ENCODE measurements around the gene NOS1AP. TPM values are rescaled to one million over a fixed set of nuclear protein-coding genes. Genes with fewer than 3 reads are reported as not detected.

The NOS1AP gene
- total RNA-seq, 1 donor from 2014 or later, result 4.9 TPM

DNA sequence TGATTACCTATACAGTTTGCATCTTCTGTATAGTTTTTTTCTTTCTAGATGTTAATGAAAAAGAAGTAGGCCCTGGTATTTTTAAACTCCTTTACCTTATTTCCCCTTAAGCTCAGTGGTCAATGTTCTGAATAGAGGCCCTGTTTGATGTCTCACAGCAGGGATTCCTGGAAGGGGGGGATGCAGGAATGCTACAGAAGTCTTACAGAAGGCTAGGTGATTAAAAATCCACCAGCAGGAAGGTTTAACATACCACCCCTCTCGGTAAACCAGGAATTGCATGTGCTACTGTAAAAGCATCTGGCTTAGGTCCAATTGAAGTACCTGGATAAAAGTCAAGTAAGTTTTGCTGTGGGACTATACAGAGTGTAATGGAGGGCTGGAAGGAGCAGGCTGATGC, 78.3 kb downstream of the NOS1AP start:
- DNase-seq (no peak), ATAC-seq (no peak)
- H3K4me3 ChIP-seq, result no peak overlapping the region
- intact Hi-C loops (cut with DNase I), result no loop called here
- no peaks in the 10 kb centered on the region for H3K36me3 ChIP-seq
- no peaks in the 10 kb centered on the region for H3K4me1 ChIP-seq
- H3K27me3 ChIP-seq, result no peaks in the 10 kb centered on the region
- TF ChIP-seq, protein P1, sequence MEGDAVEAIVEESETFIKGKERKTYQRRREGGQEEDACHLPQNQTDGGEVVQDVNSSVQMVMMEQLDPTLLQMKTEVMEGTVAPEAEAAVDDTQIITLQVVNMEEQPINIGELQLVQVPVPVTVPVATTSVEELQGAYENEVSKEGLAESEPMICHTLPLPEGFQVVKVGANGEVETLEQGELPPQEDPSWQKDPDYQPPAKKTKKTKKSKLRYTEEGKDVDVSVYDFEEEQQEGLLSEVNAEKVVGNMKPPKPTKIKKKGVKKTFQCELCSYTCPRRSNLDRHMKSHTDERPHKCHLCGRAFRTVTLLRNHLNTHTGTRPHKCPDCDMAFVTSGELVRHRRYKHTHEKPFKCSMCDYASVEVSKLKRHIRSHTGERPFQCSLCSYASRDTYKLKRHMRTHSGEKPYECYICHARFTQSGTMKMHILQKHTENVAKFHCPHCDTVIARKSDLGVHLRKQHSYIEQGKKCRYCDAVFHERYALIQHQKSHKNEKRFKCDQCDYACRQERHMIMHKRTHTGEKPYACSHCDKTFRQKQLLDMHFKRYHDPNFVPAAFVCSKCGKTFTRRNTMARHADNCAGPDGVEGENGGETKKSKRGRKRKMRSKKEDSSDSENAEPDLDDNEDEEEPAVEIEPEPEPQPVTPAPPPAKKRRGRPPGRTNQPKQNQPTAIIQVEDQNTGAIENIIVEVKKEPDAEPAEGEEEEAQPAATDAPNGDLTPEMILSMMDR (IDR thresholded peaks at IDR 0.05), result no peak
- H3K9me3 ChIP-seq, result no peaks in the 10 kb centered on the region
- H3K27ac ChIP-seq, result no peak overlapping the region

- Histone ChIP-seq H3K36me3 (no peaks in the 10 kb centered on the region), H3K27me3 (no peaks in the 10 kb centered on the region), H3K27ac (no peak overlapping the region), H3K4me3 (no peak overlapping the region), H3K4me1 (no peaks in the 10 kb centered on the region), H3K9me3 (no peaks in the 10 kb centered on the region)
- intact Hi-C loops (cut with DNase I), result no loop called here
- ATAC-seq (no peak), DNase-seq (no peak)
- TF ChIP-seq, protein P1 (IDR thresholded peaks at IDR 0.05), result no peak
Observed at GRCh38 chr1:162150112-162150511, 80.6 kb downstream of the NOS1AP start.

DNA sequence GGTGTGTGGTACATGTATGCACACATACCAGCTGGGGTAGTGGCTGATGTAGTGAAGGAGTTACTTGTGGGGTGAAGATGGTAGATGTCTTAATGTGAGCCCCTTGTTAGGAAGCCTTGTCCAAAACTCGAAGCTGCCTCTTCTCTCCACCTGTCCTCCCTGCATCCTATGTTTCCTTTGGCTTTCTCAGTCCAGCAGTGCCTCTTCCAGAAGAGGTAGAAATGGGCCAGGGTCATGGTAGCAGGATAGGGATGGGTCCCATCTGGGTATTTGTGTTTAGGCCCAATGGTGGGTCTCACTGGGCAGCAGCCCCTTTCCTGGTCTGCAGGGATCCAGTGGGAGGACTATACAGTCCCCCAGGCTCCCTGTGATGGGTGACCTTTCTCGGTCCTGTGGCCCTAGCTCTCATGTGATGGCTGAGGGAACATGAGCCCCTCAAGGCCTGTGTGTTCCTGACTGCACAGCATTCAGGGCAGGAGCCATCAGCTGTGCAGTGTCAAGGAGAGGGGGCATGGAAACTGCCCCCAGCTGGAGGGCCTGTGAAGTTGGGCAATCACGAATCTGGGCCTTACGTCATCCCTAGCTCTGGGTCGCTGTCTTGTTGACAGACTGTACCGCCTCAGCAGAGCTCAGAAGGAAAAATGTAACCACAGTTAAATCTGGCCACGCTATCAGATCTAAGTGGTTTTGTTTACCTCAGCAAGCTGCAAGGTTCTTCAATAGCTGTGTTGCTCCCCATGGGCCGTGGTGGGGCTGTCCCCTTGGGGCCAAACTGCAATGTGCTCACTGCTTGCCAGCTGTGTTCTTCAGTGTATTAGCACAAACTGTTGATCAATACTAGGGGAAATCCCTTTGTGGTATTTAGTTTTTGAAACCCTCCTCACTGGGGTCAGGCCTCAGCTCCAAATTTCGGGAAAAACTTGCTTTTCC, 82.7 kb downstream of the NOS1AP start:
- Histone ChIP-seq H3K4me3 (no peak overlapping the region), H3K27ac (no peak overlapping the region), H3K36me3 (no peaks in the 10 kb centered on the region), H3K9me3 (no peaks in the 10 kb centered on the region), H3K4me1 (no peaks in the 10 kb centered on the region), H3K27me3 (no peaks in the 10 kb centered on the region)
- TF ChIP-seq, protein P1 (IDR thresholded peaks at IDR 0.05), result no peak
- ATAC-seq (peak; percentile 76), DNase-seq (no peak)
- intact Hi-C loops (cut with DNase I), result no loop called here

DNA sequence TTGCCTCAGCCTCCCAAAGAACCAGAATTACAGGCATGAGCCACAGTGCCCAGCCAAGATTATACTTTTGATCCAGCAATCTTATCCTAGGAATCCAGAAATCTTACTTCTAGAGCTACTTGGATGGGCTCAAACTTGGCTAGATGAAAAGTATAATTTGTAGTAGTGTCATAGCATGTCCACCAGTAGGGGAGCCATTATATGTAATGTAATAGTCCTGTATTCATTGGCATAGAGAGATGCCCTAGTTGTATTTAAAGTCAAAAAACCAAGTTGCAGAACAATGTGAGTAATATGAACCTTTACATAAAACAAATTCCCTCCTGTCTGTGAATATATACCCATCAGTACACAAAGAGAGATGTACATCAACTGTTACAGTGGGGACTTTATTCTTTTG, 83.9 kb downstream of the NOS1AP start:
- Histone ChIP-seq H3K27me3 (no peaks in the 10 kb centered on the region), H3K4me1 (no peaks in the 10 kb centered on the region), H3K9me3 (no peaks in the 10 kb centered on the region), H3K36me3 (no peaks in the 10 kb centered on the region), H3K4me3 (no peak overlapping the region), H3K27ac (no peak overlapping the region)
- intact Hi-C loops (cut with DNase I), result no loop called here
- no peak for ATAC-seq
- DNase-seq, result no peak
- TF ChIP-seq, protein P1 (IDR thresholded peaks at IDR 0.05), result no peak

DNA sequence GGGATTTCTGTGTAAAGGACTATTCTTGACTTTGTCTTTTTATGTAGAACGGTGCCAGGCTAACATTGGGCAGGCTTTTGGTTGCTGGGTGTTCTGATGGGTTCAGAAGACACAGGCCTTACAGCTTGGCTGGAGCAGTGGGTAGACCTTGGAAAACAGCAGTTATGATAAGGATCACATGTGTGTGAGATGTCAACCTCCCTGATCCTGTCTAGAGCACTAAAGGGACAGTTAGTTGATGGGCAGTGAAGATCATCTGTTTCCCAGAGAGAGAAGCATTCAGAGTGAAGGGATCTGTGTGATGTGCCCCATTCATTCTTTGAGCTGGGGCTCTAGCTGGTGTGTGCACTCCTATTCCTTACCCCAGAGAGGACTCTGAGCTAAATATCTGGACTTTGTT, 88.0 kb downstream of the NOS1AP start:
- Histone ChIP-seq H3K4me1 (no peaks in the 10 kb centered on the region), H3K36me3 (no peaks in the 10 kb centered on the region), H3K4me3 (no peak overlapping the region), H3K9me3 (no peaks in the 10 kb centered on the region), H3K27me3 (no peaks in the 10 kb centered on the region), H3K27ac (no peak overlapping the region)
- intact Hi-C loops (cut with DNase I), result no loop called here
- ATAC-seq, result no peak
- TF ChIP-seq, protein P1 (IDR thresholded peaks at IDR 0.05), result no peak
- DNase-seq, result no peak

Measured in upper lobe of right lung (tissue), 1 donor.